Measurements from ENCODE around the gene KYAT1. TPM values are rescaled to one million over a fixed set of nuclear protein-coding genes. Genes with fewer than 3 reads are reported as not detected.
"Not testable (repeated sequence)": the region's sequence is repeated elsewhere in the genome, so short reads cannot be mapped to it uniquely, and the experiment has no call there.

KYAT1 gene
- total RNA-seq, 1 experiment from 2014 or later = 7.8 TPM

GRCh38 chr9:128861501-128861900, 20.2 kb downstream of the KYAT1 start:
- Mint-ChIP-seq H3K4me1 (ENCODE audit: low read depth, unreplicated experiment) (no peaks in the 10 kb centered on the region), H3K36me3 (ENCODE audit: insufficient read depth, unreplicated experiment) (no peaks in the 10 kb centered on the region), H3K27ac (ENCODE audit: unreplicated experiment) (no peak overlapping the region), H3K4me3 (ENCODE audit: unreplicated experiment) (no peak overlapping the region), H3K27me3 (ENCODE audit: insufficient read depth, unreplicated experiment) (no peaks in the 10 kb centered on the region), H3K9me3 (ENCODE audit: unreplicated experiment) (no peaks in the 10 kb centered on the region)
- Histone ChIP-seq H3K4me1 (peaks cover 4% of the 10 kb centered on the region; the same call in 1 of the 2 replicates), H3K9me3 (no peaks in the 10 kb centered on the region), H3K27me3 (replicated peaks; ENCODE audit: control insufficient read depth, insufficient read depth, low read length) (no peaks in the 10 kb centered on the region), H3K4me3 (ENCODE audit: low read depth, low read length) (no peak overlapping the region), H3K36me3 (ENCODE audit: control insufficient read depth, insufficient read depth, low read length) (no peaks in the 10 kb centered on the region)
- BruUV-seq (replicated peaks) = no TSS peak
- no peak for DNase-seq
- intact Hi-C loops (cut with micrococcal nuclease; ENCODE audit: unreplicated experiment) = no loop called here
- CTCF ChIA-PET = interaction anchor here (0.7 to 1.4 kb wide), 5 partner anchors 9 to 65 kb away, joined by 3 to 5 read pairs (median 4); partner anchors contain the start of gene SPOUT1
- no peak for TF ChIP-seq CTCF (IDR thresholded peaks at IDR 0.05; ENCODE audit: insufficient read depth in 1 of 2, low read depth in 1 of 2, low read length in 1 of 2, severe bottlenecking in 1 of 2, unreplicated experiment in 1 of 2)
- POLR2A ChIA-PET = no interaction called here

- no peak for TF ChIP-seq CTCF (IDR thresholded peaks at IDR 0.05; ENCODE audit: insufficient read depth in 1 of 2, low read depth in 1 of 2, low read length in 1 of 2, severe bottlenecking in 1 of 2, unreplicated experiment in 1 of 2)
- no peak overlapping the region for H3K4me3 ChIP-seq (ENCODE audit: low read depth, low read length)
- H3K27ac Mint-ChIP-seq (ENCODE audit: unreplicated experiment) = no peak overlapping the region
- no peaks in the 10 kb centered on the region for H3K9me3 ChIP-seq
- H3K4me1 Mint-ChIP-seq (ENCODE audit: low read depth, unreplicated experiment) = no peaks in the 10 kb centered on the region
- no peaks in the 10 kb centered on the region for H3K36me3 ChIP-seq (ENCODE audit: control insufficient read depth, insufficient read depth, low read length)
- no peak overlapping the region for H3K4me3 Mint-ChIP-seq (ENCODE audit: unreplicated experiment)
- no peaks in the 10 kb centered on the region for H3K27me3 Mint-ChIP-seq (ENCODE audit: insufficient read depth, unreplicated experiment)
- CTCF ChIA-PET = interaction anchor here (0.6 to 1.4 kb wide), 3 partner anchors 31 to 66 kb away, joined by 3 to 5 read pairs (median 3); partner anchors contain the start of gene SPOUT1
- no TSS peak for BruUV-seq (replicated peaks)
- no peaks in the 10 kb centered on the region for H3K36me3 Mint-ChIP-seq (ENCODE audit: insufficient read depth, unreplicated experiment)
- no peak for DNase-seq
- no peaks in the 10 kb centered on the region for H3K27me3 ChIP-seq (replicated peaks; ENCODE audit: control insufficient read depth, insufficient read depth, low read length)
- POLR2A ChIA-PET = no interaction called here
- peaks cover 4% of the 10 kb centered on the region; the same call in 1 of the 2 replicates for H3K4me1 ChIP-seq
- intact Hi-C loops (cut with micrococcal nuclease; ENCODE audit: unreplicated experiment) = no loop called here
- H3K9me3 Mint-ChIP-seq (ENCODE audit: unreplicated experiment) = no peaks in the 10 kb centered on the region
These were observed 20.8 kb downstream of the KYAT1 start for GRCh38 chr9:128860937-128861336.

GRCh38 chr9:128858476-128858875, 23.3 kb downstream of the KYAT1 start:
- H3K36me3 Mint-ChIP-seq (ENCODE audit: insufficient read depth, unreplicated experiment); H3K4me3 ChIP-seq (ENCODE audit: low read depth, low read length); H3K4me1 ChIP-seq; H3K4me1 Mint-ChIP-seq (ENCODE audit: low read depth, unreplicated experiment); H3K27me3 ChIP-seq (replicated peaks; ENCODE audit: control insufficient read depth, insufficient read depth, low read length); H3K27me3 Mint-ChIP-seq (ENCODE audit: insufficient read depth, unreplicated experiment); BruUV-seq (replicated peaks); H3K9me3 ChIP-seq; H3K4me3 Mint-ChIP-seq (ENCODE audit: unreplicated experiment); H3K27ac Mint-ChIP-seq (ENCODE audit: unreplicated experiment); POLR2A ChIA-PET; H3K9me3 Mint-ChIP-seq (ENCODE audit: unreplicated experiment); H3K36me3 ChIP-seq (ENCODE audit: control insufficient read depth, insufficient read depth, low read length); DNase-seq; intact Hi-C loops (cut with micrococcal nuclease; ENCODE audit: unreplicated experiment): not testable (repeated sequence)
- CTCF ChIA-PET = interaction anchor here (0.6 to 0.7 kb wide), 2 partner anchors 14 to 497 kb away, joined by 3 read pairs; no protein-coding TSS in a partner anchor

- peaks cover 15% of the 10 kb centered on the region for H3K9me3 Mint-ChIP-seq (ENCODE audit: unreplicated experiment)
- intact Hi-C loops (cut with micrococcal nuclease; ENCODE audit: unreplicated experiment); POLR2A ChIA-PET; DNase-seq; H3K27me3 Mint-ChIP-seq (ENCODE audit: insufficient read depth, unreplicated experiment); H3K4me3 ChIP-seq (ENCODE audit: low read depth, low read length); H3K36me3 ChIP-seq (ENCODE audit: control insufficient read depth, insufficient read depth, low read length); H3K9me3 ChIP-seq; H3K4me1 Mint-ChIP-seq (ENCODE audit: low read depth, unreplicated experiment); BruUV-seq (replicated peaks); H3K27ac Mint-ChIP-seq (ENCODE audit: unreplicated experiment); H3K4me3 Mint-ChIP-seq (ENCODE audit: unreplicated experiment); H3K36me3 Mint-ChIP-seq (ENCODE audit: insufficient read depth, unreplicated experiment); H3K27me3 ChIP-seq (replicated peaks; ENCODE audit: control insufficient read depth, insufficient read depth, low read length); H3K4me1 ChIP-seq: not testable (repeated sequence)
- CTCF ChIA-PET = interaction anchor here (1.0 kb wide), 1 partner anchor 74 kb away, joined by 3 read pairs; no protein-coding TSS in a partner anchor
These were observed 27.3 kb downstream of the KYAT1 start for GRCh38 chr9:128854454-128854853.

GRCh38 chr9:128852646-128853045, 29.1 kb downstream of the KYAT1 start:
- H3K36me3 ChIP-seq (ENCODE audit: control insufficient read depth, insufficient read depth, low read length); POLR2A ChIA-PET; H3K4me1 ChIP-seq; H3K36me3 Mint-ChIP-seq (ENCODE audit: insufficient read depth, unreplicated experiment); H3K4me3 Mint-ChIP-seq (ENCODE audit: unreplicated experiment); H3K4me3 ChIP-seq (ENCODE audit: low read depth, low read length); H3K9me3 ChIP-seq; H3K27ac Mint-ChIP-seq (ENCODE audit: unreplicated experiment); H3K27me3 ChIP-seq (replicated peaks; ENCODE audit: control insufficient read depth, insufficient read depth, low read length); H3K4me1 Mint-ChIP-seq (ENCODE audit: low read depth, unreplicated experiment); H3K27me3 Mint-ChIP-seq (ENCODE audit: insufficient read depth, unreplicated experiment); DNase-seq; BruUV-seq (replicated peaks): not testable (repeated sequence)
- intact Hi-C loops (cut with micrococcal nuclease; ENCODE audit: unreplicated experiment) = loop anchor here (1.0 kb wide), 1 partner anchor 76 kb away; no protein-coding TSS in a partner anchor
- H3K9me3 Mint-ChIP-seq (ENCODE audit: unreplicated experiment) = peaks cover 19% of the 10 kb centered on the region
- CTCF ChIA-PET = interaction anchor here (0.6 to 1.2 kb wide), 10 partner anchors 9 to 279 kb away, joined by 3 to 6 read pairs (median 3); partner anchors contain the start of gene ENDOG

Data from Caco-2 (cell line).